GM12878 (cell line): ENCODE data around the gene CLASP1. TPM values are rescaled to one million over a fixed set of nuclear protein-coding genes. Genes with fewer than 3 reads are reported as not detected.

Experiments used
- ATAC-seq: fragments of 200-7000 bp; cut with Tn5 transposase; 3 replicates; pipeline ENCODE4 v1.9.1; 2020; ENCODE audit warnings: mild to moderate bottlenecking, moderate library complexity
- BruUV-seq: library from RNA; stranded (reverse); fragments of 400-500 nt; replicated peaks from 2 replicates; lab custom pipeline; 2021; lab: Mats Ljungman, UMichigan
- CTCF ChIA-PET: fragments of 300-600 bp; sonication (Branson Sonifier 250); formaldehyde crosslinking; extraction: SDS; loops from one replicate; lab custom pipeline; 2021; ENCODE audit warnings: inconsistent platforms; lab: Yijun Ruan, JAX
- POLR2A ChIA-PET: fragments of 350-600 bp; formaldehyde crosslinking; extraction: SDS; loops from one replicate; lab custom pipeline; 2021; ENCODE audit warnings: inconsistent platforms; lab: Charles Lee
- RAD21 ChIA-PET: fragments of 300-600 bp; sonication (Branson Sonifier 250); formaldehyde crosslinking; loops from one replicate; lab custom pipeline; 2023; ENCODE audit warnings: antibody characterized with exemption; ENCODE audit not compliant: unreplicated experiment; lab: Charles Lee
- SMC1A ChIA-PET: fragments of 300-600 bp; sonication (Branson Sonifier 250); formaldehyde crosslinking; loops from one replicate; lab custom pipeline; 2023; ENCODE audit not compliant: unreplicated experiment, uncharacterized antibody; lab: Charles Lee
- DNase-seq: peaks from one replicate; pipeline ENCODE4 v3.0.0-alpha.2; 2011; ENCODE audit warnings: low read depth, low spot score
- FAIRE-seq: peaks from 3 replicates; lab custom pipeline; 2011; peaks lifted over from hg19 to GRCh38; lab: Jason Lieb, UNC
- H2AFZ ChIP-seq: 2 replicates; pipeline ENCODE4 v1.6.0; 2011; ENCODE audit warnings: low read depth, low read length, control low read depth; ENCODE audit not compliant: control insufficient read depth
- H3K27ac ChIP-seq: 2 replicates; pipeline ENCODE4 v1.5.1; 2011; ENCODE audit warnings: control low read depth; ENCODE audit not compliant: control insufficient read depth, insufficient read depth
- H3K27me3 ChIP-seq, 2 experiments: replicated peaks in 1 of 2; 2 replicates each; pipeline versions ENCODE4 v1.6.0 to v1.6.1; 2011; ENCODE audit warnings: low read length in 1 of 2; ENCODE audit not compliant: control insufficient read depth in 2 of 2, insufficient read depth in 2 of 2
- H3K36me3 ChIP-seq, 2 experiments: 2 replicates each; pipeline ENCODE4 v1.5.1; 2011; ENCODE audit warnings: low read length in 1 of 2; ENCODE audit not compliant: control insufficient read depth in 2 of 2, insufficient read depth in 2 of 2
- H3K4me1 ChIP-seq: 2 replicates; pipeline ENCODE4 v1.6.1; 2011; ENCODE audit warnings: mild to moderate bottlenecking, low read length, moderate library complexity, mixed read lengths; ENCODE audit not compliant: control insufficient read depth, insufficient read depth
- H3K4me2 ChIP-seq: 2 replicates; pipeline ENCODE4 v1.6.0; 2011; ENCODE audit warnings: control low read depth; ENCODE audit not compliant: control insufficient read depth, insufficient read depth
- H3K4me3 ChIP-seq: fragments of 200-600 bp; sonication (generic); 2 replicates; pipeline ENCODE4 v1.5.1; 2016
- H3K79me2 ChIP-seq: 2 replicates; pipeline ENCODE4 v1.6.0; 2011; ENCODE audit warnings: low read length; ENCODE audit not compliant: control insufficient read depth, insufficient read depth
- H3K9ac ChIP-seq: 2 replicates; pipeline ENCODE4 v1.8.0; 2011; ENCODE audit warnings: low read length, control low read depth, mixed read lengths; ENCODE audit not compliant: control insufficient read depth, insufficient read depth
- H3K9me3 ChIP-seq: replicated peaks from 3 replicates; pipeline ENCODE4 v1.5.1; 2011; ENCODE audit warnings: mild to moderate bottlenecking, low read length; ENCODE audit not compliant: control insufficient read depth, insufficient read depth
- H4K20me1 ChIP-seq: 2 replicates; pipeline ENCODE4 v1.6.0; 2011; ENCODE audit not compliant: control insufficient read depth, insufficient read depth
- CREB1 ChIP-seq: IDR thresholded peaks from 2 replicates; pipeline ENCODE4 v1.6.1; 2012; ENCODE audit warnings: low read depth, mild to moderate bottlenecking, inconsistent platforms
- RAD21 ChIP-seq: IDR thresholded peaks from 2 replicates; pipeline ENCODE4 v1.6.1; 2011; ENCODE audit warnings: mild to moderate bottlenecking, low read depth, low read length, moderate library complexity; ENCODE audit not compliant: insufficient read depth
- WGBS: methylation state at CpG from one replicate; pipeline ENCODE4 v1.1.6; 2016; ENCODE audit warnings: low lambda C conversion rate; ENCODE audit not compliant: insufficient replicate concordance, insufficient coverage; ENCODE audit errors: missing lambda C conversion rate; 5-methylcytosine and 5-hydroxymethylcytosine counted together
- in situ Hi-C: fragments of 300-500 bp; cut with MboI; formaldehyde crosslinking; loops from 9 replicates; pipeline ENCODE4 v1.14.3; 2018; ENCODE audit warnings: mixed read lengths
- intact Hi-C: fragments of 100-400 bp; cut with micrococcal nuclease; formaldehyde crosslinking; loops from one replicate; pipeline ENCODE4 v1.14.2; 2022; ENCODE audit not compliant: unreplicated experiment
- polyA plus RNA-seq, 11 experiments: library from polyadenylated mRNA; depleted of rRNA in 4 of 11; unstranded in 6 of 11; stranded (reverse) in 5 of 11; fragments of >200 nt; fragmentation: Nextera tagmentation in 4 of 11; fragmentation: Illumina TruSeq in 1 of 11; extraction: Ambion mirVana in 4 of 11; extraction: Trizol in 1 of 11; gene quantifications; 1 replicate in 1 of 11; 2 replicates in 10 of 11; pipeline versions ENCODE4 v1.2.1 to v1.2.3, GENCODE V29; 2011 to 2016; ENCODE audit warnings: inconsistent platforms in 2 of 11, missing spikeins in 2 of 11, low read depth in 1 of 11
- total RNA-seq, 4 experiments: library from RNA; depleted of rRNA in 3 of 4; stranded (reverse); fragments of >200 nt in 3 of 4; fragmentation: Illumina TruSeq in 1 of 4; extraction: Trizol in 1 of 4; gene quantifications; 2 replicates each; pipeline versions ENCODE4 v1.2.1 to v1.2.3, GENCODE V29; 2013 to 2021
- TF ChIP-seq, protein P1 (sequence below), 3 experiments: IDR thresholded peaks in 2 of 3; conservative IDR thresholded peaks in 1 of 3; 2 replicates each; pipeline ENCODE4 v1.5.1; 2011; ENCODE audit warnings: low read depth in 3 of 3, low read length in 3 of 3, mild to moderate bottlenecking in 3 of 3, control low read depth in 2 of 3, moderate library complexity in 2 of 3, inconsistent platforms in 1 of 3, mixed read lengths in 1 of 3; ENCODE audit not compliant: control insufficient read depth in 2 of 3, insufficient read depth in 1 of 3; ENCODE audit errors: extremely low read depth in 1 of 3

The CLASP1 gene
- total and polyA plus RNA-seq, 10 of the 15 experiments (the other 5 are each of a cell fraction or from before 2014, with no cell fraction given) = 1.4 to 62.4 (median 32.9) TPM

- intact Hi-C loops = no loop called here
- H3K9ac ChIP-seq = no peak overlapping the region
- no peak for FAIRE-seq
- no peak for DNase-seq
- no peak overlapping the region for H3K27ac ChIP-seq
- ChIA-PET SMC1A (no interaction called here), RAD21 (no interaction called here), CTCF (no interaction called here), POLR2A (no interaction called here)
- no peaks in the 10 kb centered on the region; the same call in 2 of the 3 replicates for H3K9me3 ChIP-seq
- no peak overlapping the region for H2AFZ ChIP-seq
- no TSS peak for BruUV-seq
- no peak overlapping the region for H3K4me3 ChIP-seq
- no peaks in the 10 kb centered on the region for H3K79me2 ChIP-seq
- in situ Hi-C loops = no loop called here
- H4K20me1 ChIP-seq = no peaks in the 10 kb centered on the region
- TF ChIP-seq RAD21 (0 out of 2 replicates have a peak, but pooled peaks have one; percentile 4), CREB1 (no peak)
- TF ChIP-seq, protein P1, sequence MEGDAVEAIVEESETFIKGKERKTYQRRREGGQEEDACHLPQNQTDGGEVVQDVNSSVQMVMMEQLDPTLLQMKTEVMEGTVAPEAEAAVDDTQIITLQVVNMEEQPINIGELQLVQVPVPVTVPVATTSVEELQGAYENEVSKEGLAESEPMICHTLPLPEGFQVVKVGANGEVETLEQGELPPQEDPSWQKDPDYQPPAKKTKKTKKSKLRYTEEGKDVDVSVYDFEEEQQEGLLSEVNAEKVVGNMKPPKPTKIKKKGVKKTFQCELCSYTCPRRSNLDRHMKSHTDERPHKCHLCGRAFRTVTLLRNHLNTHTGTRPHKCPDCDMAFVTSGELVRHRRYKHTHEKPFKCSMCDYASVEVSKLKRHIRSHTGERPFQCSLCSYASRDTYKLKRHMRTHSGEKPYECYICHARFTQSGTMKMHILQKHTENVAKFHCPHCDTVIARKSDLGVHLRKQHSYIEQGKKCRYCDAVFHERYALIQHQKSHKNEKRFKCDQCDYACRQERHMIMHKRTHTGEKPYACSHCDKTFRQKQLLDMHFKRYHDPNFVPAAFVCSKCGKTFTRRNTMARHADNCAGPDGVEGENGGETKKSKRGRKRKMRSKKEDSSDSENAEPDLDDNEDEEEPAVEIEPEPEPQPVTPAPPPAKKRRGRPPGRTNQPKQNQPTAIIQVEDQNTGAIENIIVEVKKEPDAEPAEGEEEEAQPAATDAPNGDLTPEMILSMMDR (IDR thresholded peaks at IDR 0.05 in 2 of 3, conservative IDR thresholded peaks at IDR 0.05 in 1 of 3; ENCODE audit: control insufficient read depth in 2 of 3, extremely low read depth in 1 of 3, insufficient read depth in 1 of 3, low read depth in 3 of 3, low read length in 3 of 3) = peak; percentile 30 to 59 (median 52)
- H3K4me1 ChIP-seq = no peaks in the 10 kb centered on the region
- H3K36me3 ChIP-seq = no peaks in the 10 kb centered on the region
- 36% methylated on average over 9 of the region's 9 CpGs for WGBS
- H3K27me3 ChIP-seq = no peaks in the 10 kb centered on the region
- peak; percentile 59; the same call in 2 of the 3 replicates for ATAC-seq
- H3K4me2 ChIP-seq = no peak overlapping the region
These were observed 351.9 kb downstream of the CLASP1 start for GRCh38 chr2:121297217-121297830.
